MM.1S (cell line): Measurements from ENCODE around the gene SPEG.

Experiments
- CTCF ChIP-seq: fragments of 300-600 bp; sonication (generic); IDR thresholded peaks from 2 replicates; pipeline ENCODE4 v1.5.1; 2016; ENCODE audit warnings: antibody characterized with exemption, low read length, mixed read lengths
- EZH2phosphoT487 ChIP-seq: fragments of 300-600 bp; sonication (generic); IDR thresholded peaks from 2 replicates; pipeline ENCODE4 v1.6.1; 2018; ENCODE audit warnings: antibody characterized with exemption, low read length

GRCh38 chr2:219433666-219434467 is 776 bp upstream of the SPEG start:
- TF ChIP-seq CTCF (peak; percentile 41), EZH2phosphoT487 (no peak)
